Limb (tissue), 2 donors: ENCODE data around the gene SCN9A.
A peak's percentile ranks its signal among the peaks of the same experiment; 100 is the strongest.
"Not testable (repeated sequence)": the region's sequence is repeated elsewhere in the genome, so short reads cannot be mapped to it uniquely, and the experiment has no call there.

ENCODE experiments used
- DNase-seq, 2 donors: peaks; one replicate each; pipeline ENCODE4 v3.0.0-alpha.2; 2016; ENCODE audit errors: extremely low spot score in 2 of 2

The SCN9A gene

GRCh38 chr2:166375736-166376487 is at the start of gene SCN9A:
Gene SCN9A (minus strand): TSS chr2:166375944. CDS start chr2:166311756, 64,188 bp downstream.
- DNase-seq: peak; percentile 75 to 86

GRCh38 chr2:166424841-166425240 is 49.1 kb upstream of the SCN9A start:
- no peak for DNase-seq

- no peak for DNase-seq
Observed at GRCh38 chr2:166419616-166419934, 43.8 kb upstream of the SCN9A start.

GRCh38 chr2:166418853-166419615 is 43.3 kb upstream of the SCN9A start:
- DNase-seq: no peak

GRCh38 chr2:166417669-166418068 is 41.9 kb upstream of the SCN9A start:
- peak in 1 of 2 donors; percentile 19 for DNase-seq

- no peak for DNase-seq
Observed at GRCh38 chr2:166413255-166413654, 37.5 kb upstream of the SCN9A start.

- DNase-seq: no peak
Observed at GRCh38 chr2:166411473-166412230, 35.9 kb upstream of the SCN9A start.

- no peak for DNase-seq
Observed at GRCh38 chr2:166410828-166411472, 35.2 kb upstream of the SCN9A start.

- DNase-seq: not testable (repeated sequence)
Observed at GRCh38 chr2:166407746-166408145, 32.0 kb upstream of the SCN9A start.

GRCh38 chr2:166406374-166406773 is 30.6 kb upstream of the SCN9A start:
- DNase-seq: no peak

- no peak for DNase-seq
Observed at GRCh38 chr2:166405569-166405926, 29.8 kb upstream of the SCN9A start.

- no peak for DNase-seq
Observed at GRCh38 chr2:166404831-166405568, 29.3 kb upstream of the SCN9A start.

GRCh38 chr2:166394245-166394644 is 18.5 kb upstream of the SCN9A start:
- DNase-seq: no peak

GRCh38 chr2:166393008-166393407 is 17.3 kb upstream of the SCN9A start:
- no peak for DNase-seq

GRCh38 chr2:166388481-166389070 is 12.8 kb upstream of the SCN9A start:
- peak in 1 of 2 donors; percentile 66 for DNase-seq

GRCh38 chr2:166385313-166385712 is 9.6 kb upstream of the SCN9A start:
- DNase-seq: no peak

- DNase-seq: peak in 1 of 2 donors; percentile 23
Observed at GRCh38 chr2:166384774-166385173, 9.0 kb upstream of the SCN9A start.

GRCh38 chr2:166382448-166382847 is 6.7 kb upstream of the SCN9A start:
- no peak for DNase-seq

GRCh38 chr2:166380615-166381014 is 4.9 kb upstream of the SCN9A start:
- DNase-seq: no peak

GRCh38 chr2:166376873-166377272 is 1.1 kb upstream of the SCN9A start:
- no peak for DNase-seq

GRCh38 chr2:166376488-166376828 is 714 bp upstream of the SCN9A start:
- no peak for DNase-seq
